K562 (cell line): ENCODE data around the gene NELFA. TPM values are rescaled to one million over a fixed set of nuclear protein-coding genes. Genes with fewer than 3 reads are reported as not detected.

Experiments
- ATAC-seq: fragments of 200-7000 bp; cut with Tn5 transposase; 3 replicates; pipeline ENCODE4 v1.9.1; 2020; ENCODE audit warnings: moderate library complexity
- BruUV-seq: library from RNA; stranded (reverse); fragments of 400-500 nt; replicated peaks from 2 replicates; lab custom pipeline; 2021; lab: Mats Ljungman, UMichigan
- CTCF ChIA-PET: fragments of 300-600 bp; formaldehyde crosslinking; extraction: SDS; loops from one replicate; lab custom pipeline; 2021; ENCODE audit warnings: low intra/inter-chr PET ratio; lab: Yijun Ruan, JAX
- POLR2A ChIA-PET: fragments of 300-600, 350-650 bp; sonication (Branson Sonifier 250); formaldehyde crosslinking; extraction: SDS; loops from one replicate; lab custom pipeline; 2021; ENCODE audit warnings: antibody characterized with exemption, inconsistent platforms; lab: Yijun Ruan, JAX
- DNase-seq, 4 experiments: peaks; one replicate each; pipeline versions ENCODE4 v3.0.0 to v3.0.0-alpha.2; 2011 to 2018; ENCODE audit warnings: low spot score in 3 of 4, mixed read lengths in 3 of 4; ENCODE audit errors: extremely low read depth in 1 of 4
- FAIRE-seq: peaks from 2 replicates; lab custom pipeline; 2011; peaks lifted over from hg19 to GRCh38; lab: Jason Lieb, UNC
- H2AFZ ChIP-seq: 2 replicates; pipeline ENCODE4 v1.6.0; 2011; ENCODE audit warnings: low read depth, low read length, control low read depth, inconsistent platforms
- H3K27ac ChIP-seq: fragments of 200-600 bp; 3 replicates; pipeline ENCODE4 v1.8.0; 2011; ENCODE audit warnings: low read depth, mild to moderate bottlenecking, control low read depth, inconsistent platforms, low read length, moderate library complexity, mixed read lengths; ENCODE audit errors: extremely low read depth
- H3K27me3 ChIP-seq, 2 experiments: fragments of 300-600 bp in 1 of 2; 2 replicates in 1 of 2; 3 replicates in 1 of 2; pipeline versions ENCODE4 v1.6.0 to v1.8.0; 2011; ENCODE audit warnings: inconsistent platforms in 2 of 2, low read length in 2 of 2, mild to moderate bottlenecking in 1 of 2, mixed read lengths in 1 of 2, moderate library complexity in 1 of 2; ENCODE audit not compliant: control insufficient read depth in 2 of 2, insufficient read depth in 2 of 2
- H3K36me3 ChIP-seq: fragments of 300-600 bp; 3 replicates; pipeline ENCODE4 v1.8.0; 2011; ENCODE audit warnings: mild to moderate bottlenecking, low read length, inconsistent platforms; ENCODE audit not compliant: control insufficient read depth, insufficient read depth
- H3K4me1 ChIP-seq, 2 experiments: fragments of 200-600 bp in 1 of 2; replicated peaks in 1 of 2; 2 replicates in 1 of 2; 3 replicates in 1 of 2; pipeline versions ENCODE4 v1.5.1 to v1.8.0; 2011; ENCODE audit warnings: inconsistent platforms in 2 of 2, low read length in 2 of 2, mild to moderate bottlenecking in 1 of 2, mixed read lengths in 1 of 2, moderate library complexity in 1 of 2; ENCODE audit not compliant: control insufficient read depth in 2 of 2, insufficient read depth in 2 of 2
- H3K4me2 ChIP-seq: 2 replicates; pipeline ENCODE4 v1.6.1; 2011; ENCODE audit warnings: low read length, control low read depth, inconsistent platforms, mixed read lengths; ENCODE audit not compliant: insufficient read depth
- H3K4me3 ChIP-seq: fragments of 200-600 bp; sonication (generic), shearing (Covaris generic); 2 replicates; pipeline ENCODE4 v1.5.1; 2016; ENCODE audit warnings: control low read depth, inconsistent platforms
- H3K79me2 ChIP-seq: fragments of 200-600 bp; 3 replicates; pipeline ENCODE4 v1.8.0; 2011; ENCODE audit warnings: low read length, inconsistent platforms; ENCODE audit not compliant: control insufficient read depth, insufficient read depth
- H3K9ac ChIP-seq, 2 experiments: 2 replicates each; pipeline versions ENCODE4 v1.6.0 to v1.6.1; 2011; ENCODE audit warnings: low read depth in 2 of 2, low read length in 2 of 2, control low read depth in 1 of 2, inconsistent platforms in 1 of 2, mild to moderate bottlenecking in 1 of 2, mixed read lengths in 1 of 2; ENCODE audit not compliant: insufficient read depth in 1 of 2
- H3K9me1 ChIP-seq: one replicate; pipeline ENCODE4 v1.6.0; 2011; ENCODE audit warnings: inconsistent platforms, mild to moderate bottlenecking, low read length, moderate library complexity; ENCODE audit not compliant: control insufficient read depth, insufficient read depth
- H3K9me3 ChIP-seq: replicated peaks from 2 replicates; pipeline ENCODE4 v1.5.1; 2011; ENCODE audit warnings: low read depth, low read length, inconsistent platforms; ENCODE audit not compliant: control insufficient read depth, insufficient read depth
- H4K20me1 ChIP-seq: replicated peaks from 2 replicates; pipeline ENCODE4 v1.6.1; 2011; ENCODE audit warnings: low read length, inconsistent platforms, mixed read lengths; ENCODE audit not compliant: control insufficient read depth, insufficient read depth
- CCNT2 ChIP-seq: IDR thresholded peaks from 2 replicates; pipeline ENCODE4 v1.6.1; 2011; ENCODE audit warnings: borderline replicate concordance, low read depth, mild to moderate bottlenecking, moderate library complexity, mixed read lengths, low read length; ENCODE audit not compliant: insufficient read length; ENCODE audit errors: extremely low read depth
- GABPB2 ChIP-seq: fragments of 250-450 bp; sonication (Bioruptor Pico); conservative IDR thresholded peaks from 2 replicates; pipeline ENCODE4 v1.5.1; 2021; ENCODE audit warnings: mild to moderate bottlenecking
- HDAC1 ChIP-seq, 2 experiments: fragments of 450-650 bp; IDR thresholded peaks; 2 replicates each; pipeline ENCODE4 v1.6.1; 2016 to 2017; ENCODE audit warnings: inconsistent platforms in 1 of 2, mild to moderate bottlenecking in 1 of 2, moderate library complexity in 1 of 2
- HOXB6 ChIP-seq: fragments of 250-450 bp; sonication (Bioruptor Pico); IDR thresholded peaks from 2 replicates; pipeline ENCODE4 v1.5.1; 2022; ENCODE audit warnings: mild to moderate bottlenecking, borderline replicate concordance
- KDM2B ChIP-seq: fragments of 250-450 bp; sonication (Bioruptor Pico); IDR thresholded peaks from 2 replicates; pipeline ENCODE4 v1.8.0; 2021; ENCODE audit warnings: mild to moderate bottlenecking, moderate library complexity
- PHF8 ChIP-seq: fragments of 200-600 bp; sonication (generic); IDR thresholded peaks from 2 replicates; pipeline ENCODE4 v1.6.1; 2012; ENCODE audit warnings: mixed run types, mild to moderate bottlenecking, inconsistent platforms, low read length, moderate library complexity, borderline replicate concordance
- PRMT5 ChIP-seq: sonication (generic); formaldehyde crosslinking; IDR thresholded peaks from 2 replicates; pipeline ENCODE4 v1.5.0; 2020; ENCODE audit warnings: missing genetic modification reagents
- SIN3A ChIP-seq, 2 experiments: fragments of 150-350 bp in 1 of 2; IDR thresholded peaks; 2 replicates each; pipeline ENCODE4 v1.6.1; 2011 to 2016; ENCODE audit warnings: borderline replicate concordance in 2 of 2, low read depth in 2 of 2, low read length in 2 of 2, mild to moderate bottlenecking in 2 of 2, moderate library complexity in 2 of 2; ENCODE audit not compliant: control insufficient read depth in 1 of 2
- SRSF1 ChIP-seq: fragments of 200-400 bp; formaldehyde crosslinking; IDR thresholded peaks from 2 replicates; pipeline ENCODE4 v1.6.1; 2017; ENCODE audit warnings: mild to moderate bottlenecking, low read depth, low read length, moderate library complexity
- TAF7 ChIP-seq: fragments of 450-650 bp; IDR thresholded peaks from 2 replicates; pipeline ENCODE4 v1.6.1; 2016; ENCODE audit warnings: missing genetic modification characterization, missing compliant biosample characterization
- ZNF217 ChIP-seq: sonication (generic); formaldehyde crosslinking; IDR thresholded peaks from 2 replicates; pipeline ENCODE4 v1.8.0; 2022; ENCODE audit warnings: mild to moderate bottlenecking, missing genetic modification reagents
- WGBS: fragments of 100-300 bp; shearing (Covaris generic); methylation state at CpG from one replicate; pipeline ENCODE4 v1.1.6; 2016; ENCODE audit warnings: low coverage, mixed read lengths; ENCODE audit not compliant: insufficient coverage; ENCODE audit errors: missing lambda C conversion rate; 5-methylcytosine and 5-hydroxymethylcytosine counted together
- in situ Hi-C: fragments of 300-500 bp; cut with MboI; formaldehyde crosslinking; loops from 4 replicates; pipeline ENCODE4 v1.15.0; 2018; ENCODE audit warnings: inconsistent platforms, mixed read lengths
- intact Hi-C: fragments of 100-400 bp; cut with micrococcal nuclease; formaldehyde crosslinking; loops from 2 replicates; pipeline ENCODE4 v1.14.2; 2022
- polyA plus RNA-seq, 8 experiments: library from polyadenylated mRNA; depleted of rRNA in 4 of 8; stranded (reverse) in 5 of 8; unstranded in 3 of 8; fragments of >200 nt; fragmentation: Nextera tagmentation in 2 of 8; fragmentation: Illumina TruSeq in 1 of 8; extraction: Ambion mirVana in 2 of 8; extraction: Trizol in 1 of 8; gene quantifications; 2 replicates each; pipeline versions ENCODE4 v1.2.1 to v1.2.3, GENCODE V29; 2011 to 2014; ENCODE audit warnings: inconsistent platforms in 1 of 8, missing spikeins in 1 of 8
- total RNA-seq, 7 experiments: library from RNA; depleted of rRNA in 6 of 7; stranded (reverse); fragments of >200 nt in 6 of 7; fragmentation: Illumina TruSeq in 2 of 7; extraction: Trizol in 2 of 7; gene quantifications; 2 replicates each; pipeline versions ENCODE4 v1.2.1 to v1.2.3, GENCODE V29; 2011 to 2021; ENCODE audit warnings: low replicate concordance in 1 of 7

NELFA gene
- total and polyA plus RNA-seq, 9 of the 15 experiments (the other 6 are each of a cell fraction or from before 2014, with no cell fraction given): 0.76 to 59.6 (median 14.8) TPM

DNA sequence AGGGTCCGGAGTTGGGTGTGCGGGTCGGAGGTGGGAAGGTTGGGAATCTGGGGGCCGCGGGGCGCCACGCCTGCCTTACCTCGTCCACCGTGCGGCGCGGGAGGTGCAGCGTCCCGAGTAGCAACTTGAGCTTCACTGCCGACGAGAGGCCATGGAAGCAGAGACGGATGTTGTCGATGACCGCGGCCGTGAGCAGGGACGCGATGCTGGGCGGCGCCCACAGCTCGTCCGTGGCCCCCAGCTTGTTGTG, 178 bp downstream of the NELFA start (continued):
- peak in 1 of 2 experiments; percentile 80; a peak in 2 of 4 replicates for TF ChIP-seq HDAC1 (IDR thresholded peaks at IDR 0.05)
- no peak for TF ChIP-seq GABPB2 (CRISPR knock-in tag)
- TF ChIP-seq TAF7: peak; percentile 99
- peak in 1 of 2 experiments; percentile 62; a peak in 1 of 4 replicates for TF ChIP-seq SIN3A (IDR thresholded peaks at IDR 0.05; ENCODE audit: borderline replicate concordance in 2 of 2, control insufficient read depth in 1 of 2, low read depth in 2 of 2, low read length in 2 of 2)
- no peak for TF ChIP-seq KDM2B
- no peak for TF ChIP-seq HOXB6 (CRISPR knock-in tag)
- TF ChIP-seq CCNT2: peak; percentile 20
- no peak for TF ChIP-seq PRMT5 (CRISPR knock-in tag)
- peak; percentile 79; the same call in 1 of the 2 replicates for TF ChIP-seq PHF8
- TF ChIP-seq ZNF217 (CRISPR knock-in tag): no peak

DNA sequence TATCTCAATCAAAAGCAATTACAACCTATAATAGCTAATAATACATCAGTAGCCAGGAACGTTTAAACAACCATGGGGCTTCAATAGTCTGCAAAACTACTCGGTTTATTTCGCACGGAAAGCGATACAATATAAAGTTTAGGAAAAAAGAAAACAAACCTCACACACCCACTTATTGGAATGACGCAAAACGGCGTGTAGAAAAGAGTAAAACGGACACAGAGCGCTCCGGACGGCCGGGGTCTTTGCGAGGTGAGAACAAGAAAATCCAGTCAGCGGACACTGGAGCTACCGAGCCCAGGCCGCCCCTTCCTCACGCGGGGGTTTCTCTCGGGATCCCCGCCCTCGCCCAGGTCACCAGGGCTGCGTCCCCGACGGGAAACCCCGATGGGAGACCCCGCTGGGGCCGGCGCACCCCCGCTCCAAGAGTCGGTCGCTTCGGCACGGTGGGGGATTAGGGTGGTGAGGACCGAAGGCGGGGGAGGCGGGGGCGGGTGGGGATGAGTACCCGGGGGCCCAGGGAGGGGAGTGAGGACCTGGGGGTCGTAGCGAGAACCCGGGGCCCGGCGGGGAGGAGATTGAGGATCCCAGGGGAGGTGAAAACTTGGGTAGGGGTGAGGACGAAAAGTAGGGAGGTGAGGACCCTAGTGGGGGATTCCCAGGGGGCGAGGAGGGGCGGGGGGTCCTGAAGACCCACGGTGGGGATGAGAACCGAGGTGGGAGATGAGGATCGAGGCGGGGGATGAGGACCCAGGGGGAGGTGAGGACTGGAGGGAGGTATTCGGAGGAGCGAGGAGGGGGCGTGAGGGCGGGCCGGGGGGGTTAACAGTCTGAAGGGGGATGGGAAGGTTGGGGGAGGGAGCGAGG, 737 bp downstream of the NELFA start:
- ATAC-seq (peak; percentile 11), DNase-seq (peak; percentile 39 to 74 (median 59)), FAIRE-seq (no peak)
- Histone ChIP-seq H3K27me3 (no peaks in the 10 kb centered on the region), H3K4me3 (peak overlapping the region; percentile 89), H3K4me1 (peaks cover 15 to 28% of the 10 kb centered on the region in 2 experiments; a peak in 4 of 5 replicates), H3K9me3 (no peaks in the 10 kb centered on the region), H4K20me1 (peaks cover 22% of the 10 kb centered on the region), H3K9ac (peak overlapping the region; percentile 94 to 100), H2AFZ (peak overlapping the region; percentile 100; the same call in 1 of the 2 replicates), H3K4me2 (peak overlapping the region; percentile 100), H3K9me1 (no peaks in the 10 kb centered on the region), H3K27ac (peak overlapping the region; percentile 98), H3K36me3 (peaks cover 41% of the 10 kb centered on the region), H3K79me2 (peaks cover 57% of the 10 kb centered on the region)
- ChIA-PET POLR2A (interaction anchor here (0.5 to 1.8 kb wide), 8 partner anchors 7 to 795 kb away, joined by 3 to 10 read pairs (median 3); no protein-coding TSS in a partner anchor), CTCF (no interaction called here)
- in situ Hi-C loops (no loop called here), intact Hi-C loops (loop anchor here (5.0 kb wide), 1 partner anchor 34 kb away; a partner anchor contains a TSS)
- BruUV-seq: no TSS peak
- 0% methylated on average over 27 of the region's 57 CpGs for WGBS
- TF ChIP-seq SRSF1: no peak
